Trophoblast cell (in vitro differentiated cells and primary cell): ENCODE measurements around the gene MNT.

Source experiments
- DNase-seq, 2 donors: peaks; one replicate each; pipeline ENCODE4 v3.0.0-alpha.2; 2016
- H2AFZ ChIP-seq: 2 replicates; pipeline ENCODE4 v1.6.1; 2013; ENCODE audit warnings: low read length, moderate library complexity, mild to moderate bottlenecking; ENCODE audit not compliant: insufficient read depth, poor library complexity
- H2AK5ac ChIP-seq: 2 replicates; pipeline ENCODE4 v1.6.1; 2013; ENCODE audit warnings: mild to moderate bottlenecking, low read length
- H2BK120ac ChIP-seq: 2 replicates; pipeline ENCODE4 v1.6.1; 2013; ENCODE audit warnings: low read length, mild to moderate bottlenecking, moderate library complexity; ENCODE audit not compliant: insufficient read depth, poor library complexity
- H2BK12ac ChIP-seq: 2 replicates; pipeline ENCODE4 v1.6.1; 2013; ENCODE audit warnings: mild to moderate bottlenecking, low read length, moderate library complexity
- H2BK5ac ChIP-seq: 2 replicates; pipeline ENCODE4 v1.6.1; 2013; ENCODE audit warnings: low read length, low read depth, moderate library complexity, mild to moderate bottlenecking; ENCODE audit not compliant: poor library complexity
- H3K14ac ChIP-seq: 2 replicates; pipeline ENCODE4 v1.6.1; 2013; ENCODE audit warnings: mild to moderate bottlenecking, low read length
- H3K18ac ChIP-seq: 2 replicates; pipeline ENCODE4 v1.6.1; 2013; ENCODE audit warnings: mild to moderate bottlenecking, low read length
- H3K23ac ChIP-seq: 2 replicates; pipeline ENCODE4 v1.6.1; 2013; ENCODE audit warnings: low read length
- H3K27ac ChIP-seq: 2 replicates; pipeline ENCODE4 v1.5.1; 2013; ENCODE audit warnings: low read depth, mild to moderate bottlenecking, inconsistent platforms, low read length, moderate library complexity
- H3K27me3 ChIP-seq: 2 replicates; pipeline ENCODE4 v1.6.1; 2013; ENCODE audit warnings: inconsistent platforms, mild to moderate bottlenecking, low read length, moderate library complexity; ENCODE audit not compliant: insufficient read depth
- H3K36me3 ChIP-seq, 2 experiments: 1 replicate in 1 of 2; 2 replicates in 1 of 2; pipeline ENCODE4 v1.6.1; 2013; ENCODE audit warnings: low read length in 2 of 2, mild to moderate bottlenecking in 2 of 2, moderate library complexity in 1 of 2; ENCODE audit not compliant: insufficient read depth in 2 of 2, control insufficient read depth in 1 of 2
- H3K4ac ChIP-seq: 2 replicates; pipeline ENCODE4 v1.6.1; 2013; ENCODE audit warnings: low read depth, mild to moderate bottlenecking, low read length, moderate library complexity
- H3K4me1 ChIP-seq, 2 experiments: 1 replicate in 1 of 2; 2 replicates in 1 of 2; pipeline ENCODE4 v1.6.1; 2013; ENCODE audit warnings: low read length in 2 of 2, mild to moderate bottlenecking in 2 of 2, moderate library complexity in 1 of 2; ENCODE audit not compliant: insufficient read depth in 2 of 2, control insufficient read depth in 1 of 2
- H3K4me2 ChIP-seq: 2 replicates; pipeline ENCODE4 v1.6.1; 2013; ENCODE audit warnings: inconsistent platforms, mild to moderate bottlenecking, low read length, moderate library complexity
- H3K4me3 ChIP-seq: 2 replicates; pipeline ENCODE4 v1.5.1; 2013; ENCODE audit warnings: mild to moderate bottlenecking, low read depth, low read length, inconsistent platforms
- H3K79me1 ChIP-seq: one replicate; pipeline ENCODE4 v1.6.1; 2013; ENCODE audit warnings: low read length
- H3K79me2 ChIP-seq: 2 replicates; pipeline ENCODE4 v1.6.1; 2013; ENCODE audit warnings: low read length, mild to moderate bottlenecking; ENCODE audit not compliant: control insufficient read depth, insufficient read depth, poor library complexity
- H3K9ac ChIP-seq: 2 replicates; pipeline ENCODE4 v1.6.1; 2013; ENCODE audit warnings: mild to moderate bottlenecking, low read length
- H3K9me3 ChIP-seq: 2 replicates; pipeline ENCODE4 v1.6.1; 2013; ENCODE audit warnings: low read depth, mild to moderate bottlenecking, control low read depth, inconsistent platforms, low read length; ENCODE audit not compliant: insufficient read depth
- H4K12ac ChIP-seq: 2 replicates; pipeline ENCODE4 v1.6.1; 2013; ENCODE audit warnings: low read depth, mild to moderate bottlenecking, low read length, moderate library complexity
- H4K8ac ChIP-seq: 2 replicates; pipeline ENCODE4 v1.6.1; 2013; ENCODE audit warnings: low read depth, mild to moderate bottlenecking, low read length, moderate library complexity
- H4K91ac ChIP-seq: one replicate; pipeline ENCODE4 v1.6.1; 2013; ENCODE audit warnings: low read depth, mild to moderate bottlenecking, low read length, moderate library complexity
- WGBS: extraction: QIAGEN DNeasy Blood & Tissue Kit; methylation state at CpG from one replicate; pipeline ENCODE4 v1.1.7; 2013; ENCODE audit warnings: missing lambda C conversion rate; ENCODE audit not compliant: insufficient read length, insufficient coverage; ENCODE audit errors: extremely low coverage; 5-methylcytosine and 5-hydroxymethylcytosine counted together

The MNT gene

DNA sequence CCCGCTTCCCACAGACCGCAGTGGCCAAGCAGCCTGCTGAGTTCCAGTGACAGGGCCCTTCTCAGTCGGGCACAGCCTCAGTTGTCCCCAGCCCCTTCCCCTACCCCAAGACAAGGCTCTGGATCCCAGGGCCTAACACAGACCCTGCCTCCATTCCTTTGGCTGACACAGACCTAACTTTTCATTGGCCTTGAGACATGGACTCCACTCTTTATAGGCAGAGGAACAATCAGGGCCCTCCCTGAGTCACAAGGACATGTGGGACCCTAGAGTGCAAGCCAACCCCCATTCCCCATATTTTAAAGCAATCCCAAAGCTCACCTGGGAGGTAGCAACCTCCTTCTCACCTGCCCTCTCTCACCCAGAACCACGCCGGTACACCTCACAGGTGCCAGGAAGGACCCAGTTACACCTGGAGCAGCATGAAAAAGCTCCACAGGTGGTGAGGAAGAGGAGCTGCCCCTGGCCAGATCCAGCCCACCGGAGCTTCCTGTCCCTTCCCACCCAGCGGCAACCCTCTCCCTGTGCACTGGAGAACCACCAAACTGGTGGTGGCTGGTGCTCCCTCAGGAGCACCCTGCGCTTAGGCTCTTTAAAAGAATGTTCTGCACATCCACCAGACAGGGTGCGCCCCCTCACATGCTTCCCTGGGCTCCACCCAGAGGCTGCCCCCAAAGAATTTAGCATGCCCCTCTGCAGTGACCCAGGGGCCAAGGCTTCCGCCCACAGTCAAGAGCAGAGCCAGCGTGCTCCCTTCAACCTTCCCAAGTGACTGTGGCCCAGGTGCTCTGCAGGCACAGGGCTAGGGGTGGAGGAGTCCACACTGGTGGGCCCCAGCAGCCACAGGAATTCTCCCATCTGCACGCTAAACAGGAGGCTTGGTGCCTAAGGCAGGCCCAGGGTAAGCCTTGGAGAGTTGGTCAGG is 3.4 kb downstream of the MNT start:
- H3K9ac ChIP-seq = peak overlapping the region; percentile 50
- peak overlapping the region; percentile 30 for H4K12ac ChIP-seq
- no peak for DNase-seq
- WGBS = no CpG with 5 or more reads among the region's 12 CpGs
- H4K91ac ChIP-seq = peak overlapping the region; percentile 95
- H3K18ac ChIP-seq = peak overlapping the region; percentile 71
- peak overlapping the region; percentile 92 for H2AK5ac ChIP-seq
- no peak overlapping the region for H3K4me3 ChIP-seq
- H3K36me3 ChIP-seq = no peaks in the 10 kb centered on the region
- H3K4me1 ChIP-seq = peaks cover 35 to 43% of the 10 kb centered on the region in 2 experiments
- H3K79me2 ChIP-seq = peaks cover 26% of the 10 kb centered on the region
- peak overlapping the region; percentile 88 for H3K27ac ChIP-seq
- no peak overlapping the region for H2AFZ ChIP-seq
- peak overlapping the region; percentile 53 for H2BK5ac ChIP-seq
- peak overlapping the region; percentile 74 for H2BK12ac ChIP-seq
- H3K23ac ChIP-seq = no peak overlapping the region
- peak overlapping the region; percentile 57 for H3K4me2 ChIP-seq
- peaks cover 57% of the 10 kb centered on the region for H3K79me1 ChIP-seq
- H3K9me3 ChIP-seq = no peaks in the 10 kb centered on the region
- H4K8ac ChIP-seq = peak overlapping the region; percentile 72
- no peaks in the 10 kb centered on the region for H3K27me3 ChIP-seq
- peak overlapping the region; percentile 44 for H3K4ac ChIP-seq
- peak overlapping the region; percentile 49 for H2BK120ac ChIP-seq
- peak overlapping the region; percentile 59 for H3K14ac ChIP-seq

- Histone ChIP-seq H2AFZ (peak overlapping the region; percentile 50), H3K9me3 (no peaks in the 10 kb centered on the region), H3K23ac (no peak overlapping the region), H4K12ac (no peak overlapping the region), H3K36me3 (no peaks in the 10 kb centered on the region), H3K14ac (peak overlapping the region; percentile 59), H3K4me3 (peak overlapping the region; percentile 26), H3K27me3 (no peaks in the 10 kb centered on the region), H3K18ac (peak overlapping the region; percentile 73), H3K79me1 (peaks cover 55% of the 10 kb centered on the region), H3K9ac (peak overlapping the region; percentile 59), H3K4me2 (peak overlapping the region; percentile 70), H4K8ac (peak overlapping the region; percentile 72), H2BK120ac (peak overlapping the region; percentile 43), H2BK12ac (peak overlapping the region; percentile 44), H3K4me1 (peaks cover 41 to 44% of the 10 kb centered on the region in 2 experiments), H3K27ac (peak overlapping the region; percentile 91), H2AK5ac (peak overlapping the region; percentile 73), H4K91ac (peak overlapping the region; percentile 95), H2BK5ac (peak overlapping the region; percentile 66), H3K79me2 (peaks cover 28% of the 10 kb centered on the region), H3K4ac (peak overlapping the region; percentile 44)
- peak; percentile 68 to 81 for DNase-seq
- no CpG with 5 or more reads among the region's 34 CpGs for WGBS
These were observed 4.2 kb downstream of the MNT start for GRCh38 chr17:2396568-2397246.

DNA sequence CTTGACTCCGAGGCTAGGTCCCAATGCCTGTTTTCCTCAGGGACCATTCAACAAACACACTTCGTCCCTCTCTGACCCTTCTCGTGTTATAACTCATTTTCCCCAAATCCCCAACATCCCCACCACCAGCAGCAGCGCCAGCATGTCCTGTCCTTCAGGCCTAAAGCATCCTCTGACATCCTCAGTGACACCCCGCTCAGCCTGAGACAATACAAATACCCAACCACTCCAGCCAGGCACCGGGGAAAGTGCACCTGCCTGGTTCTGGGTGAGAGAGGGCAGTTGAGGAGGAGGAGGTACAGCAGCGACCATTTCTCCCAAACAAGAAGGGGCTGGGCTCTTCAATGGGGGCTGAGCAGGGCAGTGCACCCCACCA is 4.7 kb downstream of the MNT start:
- Histone ChIP-seq H2BK120ac (peak overlapping the region; percentile 43), H2BK5ac (peak overlapping the region; percentile 66), H4K12ac (no peak overlapping the region), H3K14ac (peak overlapping the region; percentile 53), H4K91ac (peak overlapping the region; percentile 82), H3K79me1 (peaks cover 52% of the 10 kb centered on the region), H3K18ac (peak overlapping the region; percentile 73), H3K4ac (peak overlapping the region; percentile 29), H3K4me2 (peak overlapping the region; percentile 70), H3K27ac (peak overlapping the region; percentile 91), H3K9me3 (no peaks in the 10 kb centered on the region), H3K79me2 (peaks cover 28% of the 10 kb centered on the region), H3K27me3 (no peaks in the 10 kb centered on the region), H3K23ac (no peak overlapping the region), H4K8ac (peak overlapping the region; percentile 55), H3K9ac (peak overlapping the region; percentile 59), H3K36me3 (no peaks in the 10 kb centered on the region), H3K4me3 (peak overlapping the region; percentile 26), H3K4me1 (peaks cover 41 to 44% of the 10 kb centered on the region in 2 experiments), H2AK5ac (peak overlapping the region; percentile 73), H2BK12ac (peak overlapping the region; percentile 44), H2AFZ (peak overlapping the region; percentile 50)
- no peak for DNase-seq
- WGBS = 100% methylated on average over 2 of the region's 7 CpGs
